Measurements from ENCODE around the gene GTF3C1.
A peak's percentile ranks its signal among the peaks of the same experiment; 100 is the strongest.

GTF3C1 gene

GRCh38 chr16:27551036-27551435 is 1.3 kb upstream of the GTF3C1 start:
- ChIA-PET POLR2A (no interaction called here), CTCF (interaction anchor here (0.9 to 1.3 kb wide), 2 partner anchors 13 to 27 kb away, joined by 3 to 4 read pairs; no protein-coding TSS in a partner anchor)
- TF ChIP-seq CTCF (IDR thresholded peaks at IDR 0.05; ENCODE audit: control extremely low read depth, extremely low read depth, low read depth, missing control alignments): no peak
- DNase-seq (ENCODE audit: extremely low spot score): no peak

- TF ChIP-seq CTCF (IDR thresholded peaks at IDR 0.05; ENCODE audit: control extremely low read depth, extremely low read depth, low read depth, missing control alignments): no peak
- CTCF ChIA-PET: interaction anchor here (1.0 to 1.7 kb wide), 4 partner anchors 8 to 94 kb away, joined by 3 to 4 read pairs (median 3); no protein-coding TSS in a partner anchor
- POLR2A ChIA-PET: interaction anchor here (1.0 kb wide), 1 partner anchor 196 kb away, joined by 3 read pairs; no protein-coding TSS in a partner anchor
- DNase-seq (ENCODE audit: extremely low spot score): no peak
Measured at GRCh38 chr16:27550582-27550920, 838 bp upstream of the GTF3C1 start.

GRCh38 chr16:27549464-27549745 is 308 bp downstream of the GTF3C1 start:
- CTCF ChIA-PET: interaction anchor here (0.7 to 1.7 kb wide), 7 partner anchors 9 to 669 kb away, joined by 3 to 4 read pairs (median 3); no protein-coding TSS in a partner anchor
- POLR2A ChIA-PET: interaction anchor here (0.9 kb wide), 1 partner anchor 14 kb away, joined by 7 read pairs; no protein-coding TSS in a partner anchor
- no peak for TF ChIP-seq CTCF (IDR thresholded peaks at IDR 0.05; ENCODE audit: control extremely low read depth, extremely low read depth, low read depth, missing control alignments)
- DNase-seq (ENCODE audit: extremely low spot score): no peak

- ChIA-PET POLR2A (no interaction called here), CTCF (interaction anchor here (1.4 kb wide), 1 partner anchor 31 kb away, joined by 4 read pairs; no protein-coding TSS in a partner anchor)
- DNase-seq (ENCODE audit: extremely low spot score): no peak
- no peak for TF ChIP-seq CTCF (IDR thresholded peaks at IDR 0.05; ENCODE audit: control extremely low read depth, extremely low read depth, low read depth, missing control alignments)
Measured at GRCh38 chr16:27547851-27548250, 1.9 kb downstream of the GTF3C1 start.

DNA sequence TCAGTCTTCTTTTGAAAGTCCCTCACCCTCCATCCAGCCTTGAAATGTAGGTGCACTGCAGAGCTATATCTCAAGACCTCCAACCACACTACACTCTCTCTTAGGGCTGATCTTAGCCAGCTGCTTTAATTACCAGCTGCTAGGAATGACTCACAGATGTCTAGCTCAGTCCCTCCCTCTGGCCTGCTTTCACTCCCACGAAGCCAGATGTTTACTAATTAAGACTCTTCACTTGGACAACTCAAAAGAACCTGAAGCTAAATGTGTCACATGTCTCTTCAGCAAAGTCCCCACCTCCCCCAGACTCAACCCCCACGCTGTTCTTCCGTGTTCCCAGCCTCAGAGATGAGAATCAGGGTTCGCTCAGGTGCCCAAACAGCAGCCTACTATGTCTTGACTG is 2.6 kb downstream of the GTF3C1 start:
- CTCF ChIA-PET: interaction anchor here (1.4 to 1.6 kb wide), 2 partner anchors 31 to 32 kb away, joined by 3 to 4 read pairs; no protein-coding TSS in a partner anchor
- peak; percentile 41 for DNase-seq (ENCODE audit: extremely low spot score)
- POLR2A ChIA-PET: no interaction called here
- no peak for TF ChIP-seq CTCF (IDR thresholded peaks at IDR 0.05; ENCODE audit: control extremely low read depth, extremely low read depth, low read depth, missing control alignments)

DNA sequence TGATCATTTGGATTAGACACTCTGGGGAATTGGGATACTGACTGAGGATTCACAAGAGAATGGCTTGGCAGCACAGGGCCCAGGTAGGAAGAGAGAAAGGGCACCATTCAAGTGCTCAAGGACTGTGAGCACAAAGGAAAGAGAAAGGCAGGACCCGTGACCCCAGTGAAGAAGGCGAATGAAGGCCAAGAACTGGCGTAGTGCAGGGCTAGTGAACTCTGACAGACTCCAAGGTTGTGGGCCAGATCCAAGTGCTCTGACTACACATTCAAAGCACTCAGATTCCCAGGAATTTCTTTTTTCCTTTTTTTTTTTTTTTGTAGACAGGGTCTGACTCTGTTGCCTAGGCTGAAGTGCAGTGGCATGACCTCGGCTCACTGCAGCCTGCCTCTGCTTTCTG is 5.0 kb downstream of the GTF3C1 start:
- DNase-seq (ENCODE audit: extremely low spot score): no peak
- no peak for TF ChIP-seq CTCF (IDR thresholded peaks at IDR 0.05; ENCODE audit: control extremely low read depth, extremely low read depth, low read depth, missing control alignments)
- CTCF ChIA-PET: no interaction called here
- POLR2A ChIA-PET: no interaction called here

- ChIA-PET CTCF (interaction anchor here (1.3 kb wide), 1 partner anchor 27 kb away, joined by 8 read pairs; no protein-coding TSS in a partner anchor), POLR2A (no interaction called here)
- no peak for TF ChIP-seq CTCF (IDR thresholded peaks at IDR 0.05; ENCODE audit: control extremely low read depth, extremely low read depth, low read depth, missing control alignments)
- DNase-seq (ENCODE audit: extremely low spot score): no peak
Measured at GRCh38 chr16:27543801-27544200, 5.9 kb downstream of the GTF3C1 start.
